ENCODE measurements around the gene MCTP2.

MCTP2 gene, protein sequence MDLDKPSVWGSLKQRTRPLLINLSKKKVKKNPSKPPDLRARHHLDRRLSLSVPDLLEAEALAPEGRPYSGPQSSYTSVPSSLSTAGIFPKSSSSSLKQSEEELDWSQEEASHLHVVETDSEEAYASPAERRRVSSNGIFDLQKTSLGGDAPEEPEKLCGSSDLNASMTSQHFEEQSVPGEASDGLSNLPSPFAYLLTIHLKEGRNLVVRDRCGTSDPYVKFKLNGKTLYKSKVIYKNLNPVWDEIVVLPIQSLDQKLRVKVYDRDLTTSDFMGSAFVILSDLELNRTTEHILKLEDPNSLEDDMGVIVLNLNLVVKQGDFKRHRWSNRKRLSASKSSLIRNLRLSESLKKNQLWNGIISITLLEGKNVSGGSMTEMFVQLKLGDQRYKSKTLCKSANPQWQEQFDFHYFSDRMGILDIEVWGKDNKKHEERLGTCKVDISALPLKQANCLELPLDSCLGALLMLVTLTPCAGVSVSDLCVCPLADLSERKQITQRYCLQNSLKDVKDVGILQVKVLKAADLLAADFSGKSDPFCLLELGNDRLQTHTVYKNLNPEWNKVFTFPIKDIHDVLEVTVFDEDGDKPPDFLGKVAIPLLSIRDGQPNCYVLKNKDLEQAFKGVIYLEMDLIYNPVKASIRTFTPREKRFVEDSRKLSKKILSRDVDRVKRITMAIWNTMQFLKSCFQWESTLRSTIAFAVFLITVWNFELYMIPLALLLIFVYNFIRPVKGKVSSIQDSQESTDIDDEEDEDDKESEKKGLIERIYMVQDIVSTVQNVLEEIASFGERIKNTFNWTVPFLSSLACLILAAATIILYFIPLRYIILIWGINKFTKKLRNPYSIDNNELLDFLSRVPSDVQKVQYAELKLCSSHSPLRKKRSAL

DNA sequence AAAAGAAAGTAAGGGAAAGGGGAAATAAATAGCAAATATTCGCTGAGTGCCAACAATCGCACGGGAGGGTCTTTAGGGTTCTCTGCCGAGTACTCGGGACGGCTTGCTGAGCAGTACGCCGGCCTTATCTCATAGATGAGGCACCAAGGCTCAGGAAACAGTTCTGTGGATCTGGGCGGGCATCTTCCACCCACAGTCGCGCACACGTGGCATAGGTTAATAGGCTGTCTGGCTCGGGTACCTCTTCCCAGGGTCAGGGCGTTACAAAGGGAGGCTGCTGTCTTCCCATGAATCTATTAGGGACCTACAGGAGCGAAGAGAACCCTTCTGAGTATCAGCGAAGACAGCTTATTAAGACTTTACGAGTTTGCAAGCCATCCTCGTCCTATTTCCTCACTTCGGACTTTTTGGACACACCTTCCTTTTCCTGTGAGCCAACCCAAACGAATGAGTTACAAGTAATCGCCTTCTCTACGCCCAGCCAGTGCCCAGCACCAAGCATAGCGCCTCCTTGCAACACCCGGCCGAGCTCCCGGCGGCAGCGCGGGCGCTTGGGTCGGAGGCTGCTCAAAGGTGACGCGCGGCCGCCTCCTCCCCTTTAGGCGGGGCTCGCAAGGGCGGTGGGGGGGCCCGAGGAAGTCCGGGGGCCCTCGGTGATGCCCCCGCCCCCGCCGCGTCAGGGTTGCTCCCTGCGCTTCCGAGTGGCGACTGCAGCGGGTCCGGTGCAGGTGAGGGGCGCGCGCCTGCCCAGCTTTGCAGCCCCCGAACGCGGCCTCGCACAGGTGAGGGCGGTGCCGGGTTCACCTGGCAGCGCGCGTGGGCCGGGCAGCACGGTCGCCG is at the start of gene MCTP2:
TSS of gene MCTP2 (plus strand) at position 679 of the 840 bp plus-strand sequence. CDS start 66,705 bp downstream, outside the sequence.
- no peak for DNase-seq

DNA sequence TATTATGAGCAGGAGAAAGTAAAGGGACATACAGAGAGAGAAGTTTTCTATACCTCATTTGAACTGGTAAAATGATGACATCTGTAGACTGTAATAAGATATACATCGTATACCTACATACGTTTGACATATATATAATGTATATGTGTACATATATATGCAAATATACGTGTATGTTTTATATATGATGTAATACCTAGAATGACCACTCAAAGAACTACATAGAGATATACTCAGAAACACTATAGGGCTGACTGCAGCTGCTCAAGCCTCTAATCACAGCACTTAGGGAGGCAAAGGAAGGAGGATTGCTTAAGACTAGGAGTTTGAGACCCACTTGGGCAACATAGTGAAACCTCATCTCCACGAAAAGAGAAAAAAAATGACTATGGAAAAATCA is 48.5 kb upstream of the MCTP2 start:
- no peak for DNase-seq

DNA sequence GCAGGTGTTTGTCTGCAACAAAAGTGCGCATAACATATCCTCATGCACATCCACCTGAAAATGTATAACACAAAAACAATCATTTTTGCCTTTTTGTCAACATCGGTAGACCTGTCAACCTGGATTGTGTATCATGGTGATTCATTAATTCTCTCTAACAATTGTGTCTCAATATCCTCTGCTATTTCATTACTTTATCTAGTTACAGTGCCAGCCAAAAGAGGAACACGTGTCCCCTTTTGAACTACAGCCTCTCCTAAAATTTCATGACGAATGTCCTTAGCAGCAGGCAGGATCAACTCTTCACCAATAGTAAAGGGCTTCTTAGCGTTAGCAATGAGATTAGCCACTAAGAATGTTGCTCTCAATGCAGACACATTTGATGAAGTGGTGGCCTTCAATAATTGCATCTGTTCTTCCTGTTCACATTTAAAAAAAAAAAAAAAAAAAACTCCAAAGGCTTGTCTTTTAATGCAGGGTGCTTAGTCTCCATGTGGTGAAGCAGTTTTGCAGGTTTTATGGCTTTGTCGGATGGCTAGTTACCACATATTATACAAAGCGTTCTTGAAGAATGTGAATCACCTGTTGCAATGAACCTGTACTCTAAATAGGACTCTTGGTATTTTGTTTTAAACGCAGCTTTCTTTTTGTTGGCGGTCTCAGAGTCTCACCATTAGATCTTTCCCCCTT is 45.7 kb upstream of the MCTP2 start:
- no peak for DNase-seq

DNA sequence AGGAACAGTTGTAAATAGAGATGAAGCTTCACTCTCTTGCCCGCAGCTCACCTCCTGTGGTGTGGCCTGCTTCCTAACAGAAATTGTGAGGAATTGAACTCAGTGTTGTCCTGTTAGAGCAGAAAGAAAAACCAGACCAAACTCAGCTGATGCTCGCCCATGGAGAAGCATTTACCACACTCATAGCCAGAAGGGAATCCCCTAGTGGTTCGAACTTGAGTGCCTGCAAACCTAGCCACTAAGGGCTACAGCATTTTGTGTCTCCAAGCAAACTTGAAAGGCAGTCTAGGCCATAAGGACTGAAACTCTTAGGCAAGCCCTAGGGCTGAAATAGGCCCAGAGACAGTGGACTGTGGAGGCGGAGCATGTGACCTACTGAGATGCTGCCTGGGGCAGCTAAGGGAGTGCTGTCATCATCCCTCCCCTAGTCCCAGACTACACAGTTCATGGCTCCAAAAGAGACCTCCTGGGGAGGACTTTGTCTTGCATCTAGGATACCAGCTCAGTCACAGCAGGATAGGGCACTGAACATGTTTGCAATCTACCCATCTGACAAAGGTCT is 44.5 kb upstream of the MCTP2 start:
- no peak for DNase-seq

DNA sequence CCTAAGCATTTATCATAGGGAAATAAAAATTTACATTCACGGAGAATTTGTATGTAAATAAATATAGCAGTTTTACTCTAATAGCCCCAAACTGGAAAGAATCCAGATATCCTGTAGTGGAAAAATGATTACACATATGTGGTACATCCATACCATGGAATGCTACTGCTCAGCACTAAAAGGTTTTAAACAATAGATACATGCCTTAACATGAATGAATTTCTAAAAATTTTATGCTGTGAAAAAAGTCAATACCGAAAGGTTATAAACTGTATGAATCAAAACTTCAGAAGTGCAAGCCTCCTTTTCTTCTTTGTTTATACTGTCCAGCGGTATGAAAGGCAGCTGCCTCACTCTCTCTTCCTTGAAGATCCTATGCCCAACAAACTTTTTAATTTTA is 37.5 kb upstream of the MCTP2 start:
- no peak for DNase-seq

DNA sequence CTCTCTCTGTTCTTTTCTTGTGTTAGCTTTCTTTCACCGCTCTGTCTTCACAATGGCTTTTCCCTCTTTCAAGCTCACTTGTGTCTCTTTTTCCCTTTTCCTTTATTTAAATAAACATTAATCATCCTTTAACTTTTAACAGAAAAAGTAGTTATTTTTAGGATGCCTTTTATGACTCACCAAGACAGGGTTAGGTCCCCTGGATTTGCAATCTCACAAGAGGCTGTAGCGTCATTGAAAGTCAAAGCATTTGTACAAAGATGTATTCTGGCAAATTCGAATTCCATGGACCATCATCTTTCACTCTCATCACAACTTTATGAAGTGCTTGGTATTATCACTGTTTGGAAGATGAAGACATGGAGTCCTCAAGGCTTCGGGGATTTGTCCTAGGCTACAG is 34.8 kb upstream of the MCTP2 start:
- no peak for DNase-seq

DNA sequence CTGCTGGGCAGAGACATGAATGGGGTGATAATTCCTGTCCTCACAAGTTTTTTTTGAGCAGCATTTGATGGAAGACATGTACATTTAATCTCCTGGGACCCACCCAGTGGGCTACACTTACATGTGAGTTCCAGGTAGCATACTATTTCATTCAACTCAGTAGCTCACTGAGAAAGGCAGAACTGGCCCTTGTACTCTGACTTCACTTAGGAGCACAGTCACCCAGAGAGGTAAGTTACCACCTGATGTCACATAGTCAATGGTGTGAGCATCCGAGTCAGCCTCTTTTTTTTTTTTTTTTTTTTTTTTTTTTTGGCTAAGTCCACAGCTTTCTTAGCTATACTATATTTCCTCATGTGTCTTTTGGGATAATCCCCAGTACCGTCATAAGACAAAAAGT is 32.7 kb upstream of the MCTP2 start:
- no peak for DNase-seq

DNA sequence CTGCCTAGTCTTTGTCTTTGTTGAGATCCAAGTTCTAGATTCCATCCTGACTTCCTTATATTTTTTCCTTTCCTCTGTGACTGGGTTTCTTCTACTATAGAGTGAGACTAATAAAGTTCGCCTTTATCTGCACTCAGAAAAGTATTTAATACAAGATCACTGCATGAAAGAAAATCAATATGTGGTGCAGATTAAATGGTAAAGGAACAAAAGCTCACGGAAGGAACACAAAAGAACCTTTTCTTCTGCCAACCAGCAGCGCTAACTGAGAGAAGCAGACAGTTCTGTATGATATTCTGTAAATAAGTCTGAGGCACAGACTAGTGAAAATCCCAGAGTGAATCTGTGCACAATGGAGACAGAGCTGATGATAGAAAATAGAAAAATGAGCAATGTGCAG is 31.6 kb upstream of the MCTP2 start:
- no peak for DNase-seq

DNA sequence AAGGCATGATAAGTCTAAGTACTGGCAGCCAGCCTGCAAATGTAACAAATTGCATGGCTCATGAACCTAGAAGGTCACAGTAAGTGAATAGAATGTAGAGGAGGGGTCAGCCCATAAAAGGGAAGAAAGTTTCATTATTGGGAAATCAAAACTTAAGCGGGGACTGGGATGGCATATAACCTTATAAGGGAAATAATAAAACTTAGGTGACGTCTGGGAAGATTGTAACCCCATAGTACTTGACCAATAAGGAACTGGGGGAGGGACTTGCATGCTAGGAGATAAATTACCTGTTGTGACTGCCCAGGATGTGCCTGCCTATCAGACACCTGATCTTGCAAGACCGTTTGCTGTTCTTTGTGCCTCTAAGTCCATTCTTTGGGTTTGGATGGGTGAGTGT is 28.1 kb upstream of the MCTP2 start:
- no peak for DNase-seq

DNA sequence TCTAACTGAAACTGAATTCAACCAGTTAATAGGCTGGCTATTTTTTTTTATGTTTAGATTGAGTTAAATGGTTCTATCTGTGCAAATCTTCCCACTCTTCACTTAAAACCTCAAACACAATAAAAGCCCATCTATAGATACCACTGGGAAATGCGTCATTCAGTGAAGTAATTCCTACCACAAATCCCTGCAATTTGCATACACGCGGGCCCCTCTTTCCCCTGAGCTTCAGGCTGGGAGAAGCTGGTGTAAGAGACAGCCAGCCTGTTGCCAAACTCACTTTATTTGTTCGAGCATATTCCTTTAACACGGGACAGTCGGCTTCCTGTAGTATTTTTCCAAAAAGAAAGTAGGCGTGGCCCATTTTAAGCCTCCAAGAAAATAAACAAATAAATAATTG is 26.0 kb upstream of the MCTP2 start:
- DNase-seq = no peak

DNA sequence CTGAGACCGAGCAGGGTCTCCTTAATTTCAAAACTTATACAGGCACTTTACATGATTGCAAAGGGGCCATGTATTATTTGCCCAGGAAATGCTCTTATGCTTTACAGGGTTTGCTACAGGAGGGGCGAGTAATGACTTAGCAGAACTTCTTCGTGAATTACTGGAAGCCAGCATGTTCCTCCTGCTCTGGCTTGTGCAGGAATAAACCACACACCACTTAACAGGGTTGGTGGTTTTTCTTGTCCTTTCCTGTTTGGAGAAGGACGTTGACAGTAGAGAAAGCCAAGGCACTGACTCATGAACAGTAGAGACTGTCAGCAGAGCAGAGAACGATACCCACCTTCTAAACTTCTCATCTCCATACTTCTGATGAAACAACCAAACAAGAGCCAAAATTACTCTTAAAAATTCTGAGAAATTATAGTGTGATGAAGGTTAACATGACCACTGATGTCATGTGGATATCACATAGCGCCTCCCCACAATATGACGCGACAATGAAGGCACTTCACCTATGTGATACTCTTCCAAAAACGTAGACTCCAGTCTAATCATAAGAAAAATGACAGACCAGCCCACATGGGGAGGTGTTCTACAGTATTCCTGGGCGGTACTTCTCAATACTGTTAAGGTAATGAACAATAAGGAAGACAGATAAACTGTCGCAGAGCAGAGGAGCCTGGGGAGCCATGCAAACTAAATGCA is 24.7 kb upstream of the MCTP2 start:
- DNase-seq = no peak

DNA sequence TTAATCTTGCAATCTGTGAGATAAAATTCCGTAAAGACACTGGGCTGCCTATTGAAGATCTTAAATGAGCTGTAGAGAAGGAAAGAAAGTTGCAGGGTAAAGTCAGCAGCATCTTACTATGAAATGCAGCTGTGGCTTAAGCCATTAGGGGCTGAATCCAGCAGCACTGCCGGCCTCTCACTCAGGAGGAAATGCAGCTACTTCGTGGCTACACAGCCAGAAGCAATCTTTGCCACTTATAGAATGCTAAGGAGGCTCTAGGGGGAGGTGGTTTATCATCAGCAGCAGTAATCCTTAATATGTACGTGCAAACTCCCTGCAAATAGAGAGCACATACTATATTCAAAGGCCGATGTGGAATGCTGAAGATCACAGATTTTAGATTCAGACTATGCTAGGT is 19.1 kb upstream of the MCTP2 start:
- no peak for DNase-seq

DNA sequence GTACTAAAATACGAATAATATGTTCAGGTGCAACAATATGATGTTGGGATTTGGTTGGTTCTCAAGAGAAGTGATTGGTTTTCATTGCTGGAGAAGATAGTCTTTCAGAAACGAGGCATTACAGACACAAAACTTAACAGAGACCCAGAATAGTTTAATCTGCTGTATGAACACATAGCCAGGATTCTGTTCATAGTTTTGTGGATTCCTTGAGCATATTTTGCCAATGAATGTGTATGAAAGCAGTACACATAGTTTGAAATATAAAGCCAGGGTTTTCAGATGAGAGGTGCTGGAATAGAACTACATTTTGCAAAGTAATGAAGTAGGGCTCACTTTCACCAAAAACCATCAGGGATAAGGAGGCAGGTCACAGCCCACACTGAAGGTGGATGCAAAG is 5.7 kb upstream of the MCTP2 start:
- no peak for DNase-seq

DNA sequence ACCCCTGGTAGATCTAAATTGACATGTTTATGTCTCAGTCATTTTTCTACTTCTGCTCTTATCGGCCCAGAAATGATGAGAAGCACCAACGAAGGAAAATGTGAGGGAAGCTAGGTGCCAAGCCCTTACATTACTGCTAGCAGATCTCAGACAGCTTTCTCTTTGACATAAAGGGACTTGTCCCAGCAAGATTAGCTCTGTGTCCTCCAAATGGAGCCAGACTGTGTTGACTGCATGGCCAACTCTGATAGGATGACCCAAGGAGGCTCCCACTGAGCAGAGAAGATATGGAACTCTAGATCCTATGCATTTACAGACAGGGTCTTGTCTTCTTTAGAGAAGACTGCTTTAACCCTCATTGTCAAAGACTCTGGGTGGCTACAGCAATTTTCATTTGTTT is 2.8 kb upstream of the MCTP2 start:
- DNase-seq = no peak

DNA sequence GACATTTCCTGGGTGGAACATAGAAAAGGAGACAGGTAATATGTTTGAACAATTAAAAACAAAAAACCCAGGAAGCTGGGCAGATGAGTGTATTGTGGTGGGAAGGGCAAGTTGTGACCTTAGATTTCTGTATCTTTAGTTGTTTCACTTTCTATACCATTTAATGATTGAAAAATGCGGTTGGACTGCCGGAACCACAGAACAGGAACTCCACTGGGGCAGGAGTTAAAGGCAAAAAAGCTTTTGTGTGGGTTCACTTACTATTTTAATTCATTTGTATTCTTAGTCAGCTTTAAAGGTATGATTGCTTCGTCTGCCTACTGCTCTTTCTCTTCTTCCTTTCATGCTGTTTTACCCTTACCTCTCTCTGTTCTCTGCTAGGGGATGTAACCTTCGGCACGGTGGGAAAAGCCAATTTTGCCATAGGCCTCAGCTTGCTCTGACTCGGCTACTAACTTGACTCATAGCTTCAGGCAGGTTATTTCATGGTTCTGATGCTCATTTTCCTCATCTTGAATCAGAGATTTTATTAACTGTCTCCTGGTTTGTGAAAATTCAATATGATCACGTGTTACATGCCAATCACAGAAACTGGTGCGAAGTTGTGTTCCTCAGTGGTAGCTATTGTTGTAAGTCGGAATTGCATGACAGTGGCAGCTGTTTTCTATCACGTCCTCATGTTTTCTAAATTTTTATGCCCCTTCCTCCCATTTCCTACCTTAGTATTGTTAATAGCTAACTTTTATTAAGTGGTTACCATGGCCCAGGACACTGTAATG is 1.6 kb upstream of the MCTP2 start:
- DNase-seq = no peak

DNA sequence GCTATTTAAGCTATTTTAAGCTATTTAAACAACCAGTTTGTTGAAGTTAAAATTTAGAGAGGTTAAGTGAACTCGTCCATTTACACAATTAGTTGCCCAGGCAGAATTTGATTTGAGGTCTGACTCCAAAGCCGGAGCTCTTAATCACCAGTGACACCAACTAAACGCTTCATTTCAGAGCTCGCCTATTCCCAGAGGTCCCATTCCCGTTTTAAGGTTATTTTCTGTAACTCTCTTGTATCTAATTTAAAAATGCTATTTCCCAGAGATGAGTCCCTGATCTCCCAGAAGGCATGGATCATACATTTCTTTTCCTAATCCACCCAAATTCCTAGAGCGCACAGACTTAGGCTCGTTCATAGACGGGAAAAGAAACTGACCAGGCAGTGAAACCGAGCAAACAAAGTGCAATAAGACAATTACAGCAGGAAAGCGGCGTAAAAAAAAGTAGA is 904 bp upstream of the MCTP2 start:
- DNase-seq = no peak

DNA sequence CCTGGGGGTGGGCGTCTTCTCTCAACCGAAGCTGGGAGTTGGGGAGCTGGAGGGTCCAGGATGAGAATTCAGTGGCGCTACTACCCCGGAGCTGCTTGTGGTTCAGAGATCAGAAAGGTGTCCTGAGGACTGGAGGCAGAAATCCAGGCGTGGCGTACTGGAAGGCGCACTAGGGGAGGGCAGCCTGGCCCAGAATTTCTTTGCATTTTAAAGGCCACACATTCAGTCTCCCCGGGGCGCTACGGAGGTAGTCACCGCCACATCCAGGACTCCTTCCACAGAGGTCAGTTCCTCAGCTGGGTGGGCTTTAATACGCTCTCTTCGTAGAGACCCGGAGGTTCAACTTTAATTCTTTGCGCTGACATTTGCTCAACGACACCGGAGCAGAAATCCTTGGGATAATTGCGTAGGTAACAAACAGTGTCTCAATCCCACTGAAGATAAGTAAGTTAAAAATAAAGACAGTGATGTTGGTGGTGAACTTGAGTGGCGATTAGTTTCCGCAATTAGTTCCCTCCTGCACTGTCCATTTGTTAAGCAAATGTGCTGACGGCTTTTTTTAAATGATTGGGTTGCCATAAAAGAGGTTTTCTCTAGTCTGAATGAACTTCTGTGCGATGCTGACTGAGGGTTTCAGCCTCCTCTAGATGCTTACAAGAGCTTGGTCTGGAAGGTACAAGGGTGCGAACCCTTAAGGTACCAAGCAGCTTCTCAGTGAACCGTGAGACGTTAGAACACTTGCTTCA is 535 bp downstream of the MCTP2 start:
- no peak for DNase-seq

DNA sequence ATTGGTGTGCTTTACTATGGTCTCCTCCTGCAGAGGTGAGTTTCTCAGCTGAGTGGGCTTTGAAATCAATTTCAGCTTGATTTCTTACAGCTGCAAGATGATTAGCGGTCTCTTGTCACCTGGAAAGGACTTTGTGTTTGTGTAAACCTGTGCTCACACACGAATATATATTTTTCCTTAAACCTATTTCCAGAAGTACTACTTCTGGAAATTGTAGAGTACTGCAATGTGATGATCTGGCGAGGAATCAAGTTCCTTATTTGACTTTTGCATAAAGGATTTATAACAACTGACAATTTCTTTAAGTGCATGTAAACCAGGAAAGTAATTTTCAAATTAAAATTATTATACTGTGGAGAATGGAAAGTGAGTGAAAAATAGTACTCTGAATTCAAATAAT is 2.1 kb downstream of the MCTP2 start:
- DNase-seq = no peak

DNA sequence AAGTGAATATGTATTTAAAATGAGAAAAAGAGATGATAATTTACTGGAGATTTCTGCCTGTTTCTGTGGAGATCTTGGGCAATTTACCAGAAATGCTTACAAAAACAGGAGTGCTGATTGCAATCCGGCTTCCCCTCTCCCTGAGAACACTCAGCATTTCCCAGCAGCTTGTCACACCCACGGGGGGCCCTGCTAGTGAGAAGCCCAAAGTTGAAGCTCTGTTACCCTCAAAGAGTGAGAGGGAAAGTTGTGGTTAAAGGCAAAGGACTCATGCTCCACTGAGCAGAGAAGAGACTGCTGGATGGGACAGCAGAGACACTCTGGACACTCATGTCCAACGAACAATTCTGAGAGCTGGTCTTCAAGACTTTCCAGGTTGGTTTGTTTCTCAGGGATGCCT is 2.9 kb downstream of the MCTP2 start:
- no peak for DNase-seq

DNA sequence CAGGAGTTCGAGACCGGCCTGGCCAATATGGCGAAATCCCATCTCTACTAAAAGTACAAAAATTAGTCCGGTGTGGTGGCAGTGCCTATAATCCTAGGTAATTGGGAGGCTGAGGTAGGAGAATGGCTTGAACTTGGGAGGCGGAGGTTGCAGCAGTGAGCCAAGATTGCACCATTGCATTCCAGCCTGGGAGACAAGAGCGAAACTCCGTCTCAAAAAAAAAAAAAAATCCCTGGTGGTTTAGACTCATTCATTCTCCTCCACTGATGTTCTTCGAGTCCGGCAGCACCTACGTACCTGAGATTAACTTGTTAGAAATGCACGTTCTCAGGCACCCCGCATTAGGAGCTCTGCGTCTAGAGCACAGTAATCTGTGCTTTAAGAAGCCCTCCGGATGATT is 3.7 kb downstream of the MCTP2 start:
- DNase-seq = no peak

All from NCI-H446 (cell line).